HPDE6-E6E7 (cell line): ENCODE data around the gene KIAA1586.
A peak's percentile ranks its signal among the peaks of the same experiment; 100 is the strongest.
"Not testable (repeated sequence)": the region's sequence is repeated elsewhere in the genome, so short reads cannot be mapped to it uniquely, and the experiment has no call there.

Experiments
- DNase-seq: peaks from one replicate; pipeline ENCODE4 v3.0.0; 2011; ENCODE audit warnings: missing footprints; ENCODE audit errors: extremely low spot score

The KIAA1586 gene

GRCh38 chr6:57046332-57047256, at the start of gene KIAA1586:
Gene KIAA1586 (plus strand): TSS chr6:57046693. CDS start chr6:57046756, 63 bp downstream.
- peak; percentile 77 for DNase-seq

- peak; percentile 12 for DNase-seq
These were observed 47.4 kb upstream of the KIAA1586 start for GRCh38 chr6:56999049-56999448.

GRCh38 chr6:56999748-57000147, 46.7 kb upstream of the KIAA1586 start:
- DNase-seq: not testable (repeated sequence)

- no peak for DNase-seq
These were observed 44.3 kb upstream of the KIAA1586 start for GRCh38 chr6:57002197-57002596.

- no peak for DNase-seq
These were observed 42.2 kb upstream of the KIAA1586 start for GRCh38 chr6:57004292-57004691.

- no peak for DNase-seq
These were observed 40.4 kb upstream of the KIAA1586 start for GRCh38 chr6:57006101-57006500.

GRCh38 chr6:57008069-57008468, 38.4 kb upstream of the KIAA1586 start:
- DNase-seq: not testable (repeated sequence)

- DNase-seq: peak; percentile 47
These were observed 33.0 kb upstream of the KIAA1586 start for GRCh38 chr6:57013521-57013926.

GRCh38 chr6:57017069-57017468, 29.4 kb upstream of the KIAA1586 start:
- DNase-seq: no peak

GRCh38 chr6:57017841-57018240, 28.7 kb upstream of the KIAA1586 start:
- no peak for DNase-seq

- DNase-seq: no peak
These were observed 27.1 kb upstream of the KIAA1586 start for GRCh38 chr6:57019434-57019833.

- DNase-seq: peak; percentile 48
These were observed 25.3 kb upstream of the KIAA1586 start for GRCh38 chr6:57021086-57021720.

GRCh38 chr6:57024321-57024720, 22.2 kb upstream of the KIAA1586 start:
- DNase-seq: no peak

GRCh38 chr6:57024775-57025174, 21.7 kb upstream of the KIAA1586 start:
- DNase-seq: no peak

GRCh38 chr6:57026001-57026400, 20.5 kb upstream of the KIAA1586 start:
- DNase-seq: no peak

- no peak for DNase-seq
These were observed 19.2 kb upstream of the KIAA1586 start for GRCh38 chr6:57027301-57027700.

- no peak for DNase-seq
These were observed 17.3 kb upstream of the KIAA1586 start for GRCh38 chr6:57029213-57029612.

- DNase-seq: no peak
These were observed 13.3 kb upstream of the KIAA1586 start for GRCh38 chr6:57033228-57033627.

GRCh38 chr6:57035549-57035948, 10.9 kb upstream of the KIAA1586 start:
- no peak for DNase-seq

- no peak for DNase-seq
These were observed 7.6 kb upstream of the KIAA1586 start for GRCh38 chr6:57038906-57039305.

- DNase-seq: no peak
These were observed 6.5 kb upstream of the KIAA1586 start for GRCh38 chr6:57040011-57040410.

GRCh38 chr6:57044061-57044460, 2.4 kb upstream of the KIAA1586 start:
- not testable (repeated sequence) for DNase-seq

- no peak for DNase-seq
These were observed 1.9 kb upstream of the KIAA1586 start for GRCh38 chr6:57044568-57044967.
